HG03354 (cell line): ENCODE measurements around the gene DCC.

Experiments
- ATAC-seq: cut with Tn5 transposase; IDR thresholded peaks from one replicate; pipeline ENCODE4 v1.9.1; 2021; ENCODE audit warnings: mild to moderate bottlenecking; ENCODE audit not compliant: unreplicated experiment, poor library complexity, severe bottlenecking

Gene DCC

DNA sequence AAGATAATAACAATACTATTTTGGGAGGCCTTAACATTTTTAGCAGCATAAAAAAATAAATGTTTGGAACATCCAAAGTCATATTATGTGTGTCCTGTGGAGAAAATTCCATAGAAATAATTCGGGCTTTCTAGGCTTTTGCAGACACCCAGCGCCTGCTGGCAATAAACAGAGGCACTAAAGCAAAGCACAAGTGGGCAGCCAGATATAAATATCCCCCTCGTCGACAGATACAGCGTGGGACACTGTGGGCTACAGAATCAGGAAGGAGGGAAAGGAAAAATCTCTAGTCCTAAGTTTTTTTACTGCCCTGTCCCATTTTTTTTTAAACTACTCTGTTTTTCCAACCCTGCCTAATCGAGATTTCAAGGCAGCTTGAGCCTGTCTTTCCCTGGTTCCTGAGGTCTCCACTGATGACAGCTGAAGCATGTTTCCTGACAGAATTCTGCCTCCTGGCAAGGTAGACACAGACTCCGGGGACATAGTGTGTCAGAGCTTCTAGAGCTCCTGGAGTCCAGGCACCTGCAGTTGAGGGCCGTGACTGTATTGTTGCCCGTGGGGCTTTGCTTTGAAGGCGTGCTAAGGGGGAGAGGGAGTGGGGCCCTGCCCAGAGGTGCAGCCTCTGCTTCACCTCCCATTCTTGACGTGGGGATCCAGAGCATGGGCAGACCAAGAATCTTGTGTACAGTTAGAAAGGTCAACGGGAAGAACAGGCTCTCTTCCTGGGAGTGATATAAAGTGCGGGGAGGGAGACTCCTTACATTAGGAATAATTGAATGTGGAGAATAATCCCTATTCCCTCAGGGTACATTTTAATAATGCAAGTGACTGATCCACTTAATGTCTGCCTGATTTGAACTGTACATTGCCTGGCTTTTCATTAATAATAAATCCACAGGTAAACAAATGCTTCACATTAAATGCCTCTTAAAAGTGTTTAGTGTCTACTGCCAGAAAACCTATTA is 232.3 kb downstream of the DCC start:
- no peak for ATAC-seq

- no peak for ATAC-seq
Measured at GRCh38 chr18:52577795-52578194, 237.8 kb downstream of the DCC start.

- no peak for ATAC-seq
Measured at GRCh38 chr18:52582061-52582460, 242.1 kb downstream of the DCC start.

DNA sequence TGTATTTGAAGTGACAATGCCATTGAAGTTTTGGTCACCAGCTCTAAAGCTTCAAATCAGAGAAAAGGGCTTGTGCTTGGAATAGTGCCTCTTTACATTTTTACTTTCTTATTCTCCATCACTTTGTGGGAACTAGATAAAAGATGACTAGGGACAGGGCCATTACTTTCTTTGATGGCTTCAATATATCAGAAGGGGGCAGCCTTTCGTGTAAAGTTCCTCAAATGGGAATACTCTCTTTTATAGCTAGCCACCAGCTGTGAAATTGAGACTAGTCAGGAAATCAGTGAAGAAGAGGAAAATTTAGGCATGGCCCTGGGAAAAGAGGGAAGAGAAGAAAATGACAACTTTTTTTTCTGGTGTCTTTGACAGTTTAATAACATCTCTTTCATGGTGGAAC is 242.5 kb downstream of the DCC start:
- ATAC-seq, result no peak

GRCh38 chr18:52588931-52589330 is 248.9 kb downstream of the DCC start:
- no peak for ATAC-seq

GRCh38 chr18:52596748-52597435 is 256.9 kb downstream of the DCC start:
- ATAC-seq, result no peak

- no peak for ATAC-seq
Measured at GRCh38 chr18:52598921-52599320, 258.9 kb downstream of the DCC start.

DNA sequence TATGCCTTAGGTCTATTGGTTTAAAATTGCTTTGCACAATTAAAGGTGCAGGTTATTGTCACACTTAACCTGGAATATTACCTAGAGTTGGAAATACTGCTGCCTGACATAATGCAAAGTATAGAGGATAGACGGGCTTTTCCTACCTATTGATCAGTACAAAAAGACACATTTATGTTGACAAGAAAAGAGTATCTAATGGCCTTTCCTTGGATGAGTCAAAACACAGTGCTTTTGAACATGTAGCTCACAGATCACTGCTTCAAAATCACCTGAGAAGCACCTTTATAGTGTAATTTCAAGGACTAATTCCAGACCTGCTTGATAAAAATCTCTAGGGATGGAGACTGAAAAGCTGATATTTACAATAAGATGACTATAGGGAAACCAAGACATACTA is 262.8 kb downstream of the DCC start:
- ATAC-seq, result no peak

GRCh38 chr18:52605345-52605744 is 265.3 kb downstream of the DCC start:
- ATAC-seq, result no peak

DNA sequence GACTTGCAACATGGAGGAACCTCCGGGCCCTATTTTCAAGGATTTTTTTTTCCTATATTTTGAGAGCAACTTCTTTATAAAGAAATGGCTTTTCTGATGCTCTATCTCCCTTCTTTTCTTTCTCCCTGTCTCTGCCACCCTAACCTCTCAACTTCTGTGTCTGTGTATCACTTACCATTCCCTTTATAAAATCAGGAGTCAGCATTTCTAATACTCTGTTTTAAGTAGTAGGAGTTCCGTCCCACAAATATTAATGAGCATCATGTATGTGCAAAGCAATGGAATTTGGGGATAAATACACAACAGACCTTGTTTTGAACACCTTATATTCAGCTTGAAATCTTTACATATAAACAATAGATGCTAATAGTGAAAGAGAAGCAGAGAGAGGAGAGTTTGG is 268.0 kb downstream of the DCC start:
- no peak for ATAC-seq

GRCh38 chr18:52610451-52611115 is 270.6 kb downstream of the DCC start:
- no peak for ATAC-seq

GRCh38 chr18:52612406-52612805 is 272.4 kb downstream of the DCC start:
- no peak for ATAC-seq

- no peak for ATAC-seq
Measured at GRCh38 chr18:52615321-52615720, 275.3 kb downstream of the DCC start.

- no peak for ATAC-seq
Measured at GRCh38 chr18:52615943-52616342, 275.9 kb downstream of the DCC start.

GRCh38 chr18:52617931-52618330 is 277.9 kb downstream of the DCC start:
- no peak for ATAC-seq

- ATAC-seq, result no peak
Measured at GRCh38 chr18:52620926-52621439, 281.0 kb downstream of the DCC start.

DNA sequence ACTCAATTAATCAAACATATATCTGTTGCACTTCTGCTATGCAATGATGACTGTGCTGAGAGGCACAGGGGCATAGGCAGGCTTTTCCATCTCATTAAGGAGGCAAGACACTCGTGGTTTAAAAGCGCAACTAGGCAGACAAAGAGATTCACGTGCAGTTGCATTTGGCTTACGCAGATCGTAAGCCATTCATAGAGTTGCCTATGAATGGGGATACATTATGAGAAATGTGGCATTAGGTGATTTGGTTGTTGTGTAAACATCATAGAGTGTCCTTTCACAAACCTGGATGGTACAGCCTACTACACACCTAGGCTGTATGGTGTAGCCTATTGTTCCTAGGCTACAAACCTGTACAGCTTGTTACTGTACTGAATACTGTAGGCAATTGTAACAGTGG is 284.7 kb downstream of the DCC start:
- no peak for ATAC-seq

GRCh38 chr18:52636536-52636935 is 296.5 kb downstream of the DCC start:
- ATAC-seq, result no peak

DNA sequence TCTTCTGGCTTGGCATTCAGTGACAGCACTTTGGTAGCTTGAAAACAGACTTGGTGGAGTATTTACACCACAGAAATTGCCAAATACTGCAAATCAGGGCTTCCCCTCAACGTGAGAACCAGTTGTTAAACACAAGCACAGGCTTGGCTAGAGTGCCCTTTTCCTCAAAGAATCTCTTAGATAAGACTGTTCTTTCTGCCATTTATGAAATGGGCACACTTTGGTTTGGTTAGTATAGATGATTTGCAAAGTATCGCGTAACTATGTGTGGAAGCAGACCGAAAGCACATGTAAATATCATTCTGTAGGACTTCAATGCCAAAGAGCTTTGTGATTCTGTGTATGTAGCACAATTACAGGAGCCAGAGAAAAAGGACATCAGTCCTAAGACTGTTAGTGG is 308.2 kb downstream of the DCC start:
- ATAC-seq, result no peak

GRCh38 chr18:52652391-52652790 is 312.4 kb downstream of the DCC start:
- ATAC-seq, result no peak
